OCI-LY3 (cell line): Measurements from ENCODE around the gene MMP28.

Experiments used
- EZH2phosphoT487 ChIP-seq: fragments of 200-600 bp; shearing (Covaris generic); IDR thresholded peaks from 2 replicates; pipeline ENCODE4 v1.6.1; 2018; ENCODE audit warnings: antibody characterized with exemption, mixed run types, low read depth
- TF ChIP-seq, protein P1 (sequence below): fragments of 200-600, 300-600 bp; sonication (generic); IDR thresholded peaks from 2 replicates; pipeline ENCODE4 v1.5.1; 2014; ENCODE audit warnings: antibody characterized with exemption, low read length, low read depth

DNA sequence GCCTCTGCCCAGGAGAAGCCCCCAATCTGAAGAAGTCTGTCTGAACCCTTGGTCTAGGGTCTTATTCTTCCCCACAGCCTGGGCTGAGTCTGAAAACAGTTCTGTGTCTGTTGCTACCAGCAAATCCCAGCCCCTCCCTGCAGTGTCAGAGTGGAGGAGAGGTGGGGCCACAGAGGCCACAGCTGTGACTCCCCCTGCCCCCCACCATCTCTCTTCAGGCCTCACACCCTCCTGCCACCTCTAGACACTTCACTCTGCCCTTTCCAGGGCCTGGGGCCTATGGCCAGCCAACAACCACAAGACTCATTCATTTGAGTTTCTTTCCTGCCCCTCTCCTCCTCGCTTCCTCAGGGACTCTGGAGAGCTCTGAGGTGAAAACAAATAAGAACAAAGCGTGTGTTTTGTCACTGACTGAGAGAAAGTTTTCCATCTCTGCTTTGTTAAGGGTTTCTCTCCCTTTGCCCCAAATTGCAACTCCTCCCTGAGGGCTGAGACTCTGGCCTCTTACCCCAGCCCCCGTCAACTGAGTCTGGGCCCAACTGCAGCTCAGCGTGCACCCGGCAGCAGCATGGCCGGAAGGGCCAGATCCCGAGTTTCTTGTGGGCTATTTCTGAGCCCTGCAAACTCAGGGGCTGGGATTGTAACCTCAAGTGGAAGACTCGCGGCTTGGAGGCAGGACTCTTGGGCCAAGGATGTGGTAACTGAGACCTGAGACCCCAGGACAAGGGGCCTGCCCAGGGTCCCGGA lies 21.6 kb downstream of the MMP28 start:
- TF ChIP-seq, protein P1, sequence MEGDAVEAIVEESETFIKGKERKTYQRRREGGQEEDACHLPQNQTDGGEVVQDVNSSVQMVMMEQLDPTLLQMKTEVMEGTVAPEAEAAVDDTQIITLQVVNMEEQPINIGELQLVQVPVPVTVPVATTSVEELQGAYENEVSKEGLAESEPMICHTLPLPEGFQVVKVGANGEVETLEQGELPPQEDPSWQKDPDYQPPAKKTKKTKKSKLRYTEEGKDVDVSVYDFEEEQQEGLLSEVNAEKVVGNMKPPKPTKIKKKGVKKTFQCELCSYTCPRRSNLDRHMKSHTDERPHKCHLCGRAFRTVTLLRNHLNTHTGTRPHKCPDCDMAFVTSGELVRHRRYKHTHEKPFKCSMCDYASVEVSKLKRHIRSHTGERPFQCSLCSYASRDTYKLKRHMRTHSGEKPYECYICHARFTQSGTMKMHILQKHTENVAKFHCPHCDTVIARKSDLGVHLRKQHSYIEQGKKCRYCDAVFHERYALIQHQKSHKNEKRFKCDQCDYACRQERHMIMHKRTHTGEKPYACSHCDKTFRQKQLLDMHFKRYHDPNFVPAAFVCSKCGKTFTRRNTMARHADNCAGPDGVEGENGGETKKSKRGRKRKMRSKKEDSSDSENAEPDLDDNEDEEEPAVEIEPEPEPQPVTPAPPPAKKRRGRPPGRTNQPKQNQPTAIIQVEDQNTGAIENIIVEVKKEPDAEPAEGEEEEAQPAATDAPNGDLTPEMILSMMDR: no peak
- no peak for TF ChIP-seq EZH2phosphoT487
